GM19238 (cell line): ENCODE results near the gene SULT1A4.
"Not testable (repeated sequence)": the region's sequence is repeated elsewhere in the genome, so short reads cannot be mapped to it uniquely, and the experiment has no call there.

Experiments
- DNase-seq: peaks from one replicate; pipeline ENCODE4 v3.0.0; 2011; ENCODE audit warnings: low spot score; ENCODE audit not compliant: insufficient read length

Gene SULT1A4

GRCh38 chr16:29459706-29460646 lies at the start of gene SULT1A4:
Gene SULT1A4, plus strand, starts transcription at chr16:29459913. Its CDS starts 1,473 bp downstream, at chr16:29461386.
- not testable (repeated sequence) for DNase-seq

DNA sequence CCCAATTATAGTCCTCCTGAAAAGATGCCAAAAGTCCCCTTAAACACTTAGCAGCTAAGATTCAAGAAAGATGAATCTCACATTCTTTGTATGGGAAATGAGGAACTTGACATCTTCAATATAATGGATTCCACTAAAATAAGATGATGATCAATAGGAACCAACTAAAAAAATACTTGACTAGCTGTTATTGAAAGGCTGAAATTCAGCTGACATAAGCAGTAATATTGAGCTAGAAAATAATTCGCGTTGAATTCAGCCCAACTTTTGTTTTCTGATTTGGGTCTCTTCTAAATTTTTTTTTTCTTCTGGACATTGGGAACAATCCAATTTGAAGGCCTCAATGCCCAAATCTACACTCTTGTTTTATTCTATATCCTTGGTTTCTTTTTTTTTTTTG lies 36.1 kb upstream of the SULT1A4 start:
- DNase-seq = not testable (repeated sequence)

GRCh38 chr16:29425390-29425789 lies 34.3 kb upstream of the SULT1A4 start:
- DNase-seq = not testable (repeated sequence)

DNA sequence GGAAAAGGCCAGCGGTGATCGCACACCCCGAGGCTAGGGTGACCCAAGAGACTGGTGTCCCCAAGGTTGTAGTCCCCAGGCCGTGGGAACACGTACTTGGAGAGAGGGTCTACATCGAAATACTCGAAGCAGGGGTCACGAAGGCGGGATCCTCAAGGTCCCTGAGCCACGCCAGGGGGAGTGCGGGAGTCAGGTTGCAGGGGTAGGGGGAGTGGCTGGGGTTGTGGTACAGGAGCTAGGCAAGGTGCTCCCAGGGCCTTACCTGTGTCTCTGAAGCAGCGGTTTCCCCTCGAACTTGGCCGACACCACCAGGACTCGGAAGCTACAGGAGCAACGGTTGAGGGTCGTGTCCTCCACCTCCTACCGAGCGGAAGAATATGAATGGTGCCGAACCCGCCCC lies 6.0 kb upstream of the SULT1A4 start:
- DNase-seq = not testable (repeated sequence)

DNA sequence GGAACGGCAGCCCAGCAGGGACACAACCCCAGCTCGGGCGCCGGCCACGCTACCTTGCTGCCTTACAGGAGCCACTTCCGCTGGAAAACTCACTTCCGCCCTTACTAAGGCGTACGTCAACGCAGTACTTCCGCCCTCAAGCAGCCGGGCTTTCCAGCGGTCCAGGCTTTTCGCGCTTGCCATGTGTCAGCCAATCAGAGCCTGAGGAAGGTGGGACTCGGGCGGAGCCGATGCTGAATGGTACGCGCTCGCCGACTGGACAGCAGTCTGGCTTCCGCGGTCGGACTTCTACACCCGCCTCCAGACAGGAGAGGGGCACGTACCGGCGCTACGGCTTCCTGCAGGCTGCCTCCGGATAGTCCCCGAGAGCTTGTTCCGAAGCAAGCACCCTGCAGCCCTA lies 5.4 kb upstream of the SULT1A4 start, which contains the start of the genes BOLA2 and SLX1B:
Gene BOLA2, minus strand, starts transcription at position 83 of the 400 bp plus-strand sequence. CDS start 98 bp downstream, outside the sequence.
Gene SLX1B, plus strand, starts transcription at position 265 of the 400 bp plus-strand sequence.
- not testable (repeated sequence) for DNase-seq

DNA sequence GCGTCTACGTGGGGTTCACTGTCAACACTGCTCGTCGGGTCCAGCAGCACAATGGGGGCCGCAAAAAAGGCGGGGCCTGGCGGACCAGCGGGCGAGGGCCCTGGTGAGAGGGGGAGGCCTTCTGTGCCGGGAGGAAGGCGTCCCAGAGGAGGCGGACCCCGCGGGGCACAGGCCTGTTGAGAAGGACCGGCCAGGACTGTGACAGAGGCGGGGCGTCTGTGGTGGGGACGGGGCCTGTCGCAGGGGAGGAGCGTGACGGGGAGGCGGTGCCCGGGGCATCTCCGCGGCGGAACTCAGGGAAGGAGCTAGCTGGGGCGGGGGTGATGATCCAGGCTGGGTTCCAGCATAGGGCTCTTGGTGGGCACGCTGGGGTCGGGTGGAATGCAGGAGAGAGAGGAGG lies 4.9 kb upstream of the SULT1A4 start:
- DNase-seq = not testable (repeated sequence)

GRCh38 chr16:29457660-29458059 lies 2.1 kb upstream of the SULT1A4 start:
- not testable (repeated sequence) for DNase-seq

DNA sequence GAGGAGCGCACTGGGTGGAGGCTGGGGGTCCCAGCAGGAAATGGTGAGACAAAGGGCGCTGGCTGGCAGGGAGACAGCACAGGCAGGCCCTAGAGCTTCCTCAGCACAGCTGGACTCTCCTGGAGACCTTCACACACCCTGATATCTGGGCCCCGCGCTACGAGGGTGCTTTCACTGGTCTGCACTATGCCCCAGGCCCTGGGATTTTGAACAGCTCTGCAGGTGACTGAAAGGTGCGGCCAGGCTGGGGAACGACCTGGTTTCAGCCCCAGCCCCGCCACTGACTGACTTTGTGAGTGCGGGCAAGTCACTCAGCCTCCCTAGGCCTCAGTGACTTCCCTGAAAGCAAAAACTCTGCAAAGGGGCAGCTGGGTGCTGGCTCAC lies 926 bp downstream of the SULT1A4 start:
- DNase-seq = not testable (repeated sequence)

DNA sequence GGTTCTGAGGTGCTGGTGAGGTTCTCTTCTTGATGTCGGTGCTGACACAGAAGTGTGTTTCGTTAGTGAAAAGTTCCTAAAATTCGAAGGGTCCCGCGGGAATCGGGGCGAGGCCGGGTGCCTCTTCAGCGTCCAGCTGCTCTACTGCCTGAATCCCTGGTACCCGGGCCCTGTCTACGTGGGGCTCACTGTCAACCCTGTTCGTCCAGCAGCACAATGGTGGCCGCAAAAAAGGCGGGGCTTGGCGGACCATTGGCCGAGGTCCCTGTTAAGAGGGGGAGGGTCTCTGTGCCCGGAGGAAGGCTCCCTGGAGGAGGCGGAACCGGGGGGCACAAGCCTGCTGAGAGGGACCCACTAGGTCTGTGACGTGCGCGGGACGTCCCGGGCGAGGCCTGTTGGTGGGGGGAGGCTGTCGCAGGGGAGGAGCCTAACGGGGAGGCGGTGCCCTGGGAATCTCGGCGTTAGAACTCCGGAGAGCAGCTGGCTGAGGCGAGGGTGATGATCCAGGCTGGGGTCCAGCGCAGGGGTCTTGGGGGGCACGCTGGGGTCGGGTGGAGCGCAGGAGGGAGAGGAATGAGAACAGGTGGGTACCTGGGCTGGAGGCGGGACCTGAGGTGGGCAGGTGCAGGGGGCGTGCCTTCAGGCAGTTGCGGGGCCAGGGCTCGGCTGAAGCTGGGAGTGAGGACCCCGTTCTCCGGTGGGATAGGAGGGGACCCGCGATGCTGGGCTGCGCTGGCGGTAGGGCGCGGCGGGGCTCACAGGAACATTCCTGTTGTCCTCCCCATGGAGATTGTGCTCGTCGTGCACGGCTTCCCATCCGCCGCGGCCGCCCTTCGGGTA lies 6.5 kb downstream of the SULT1A4 start:
- DNase-seq = not testable (repeated sequence)

DNA sequence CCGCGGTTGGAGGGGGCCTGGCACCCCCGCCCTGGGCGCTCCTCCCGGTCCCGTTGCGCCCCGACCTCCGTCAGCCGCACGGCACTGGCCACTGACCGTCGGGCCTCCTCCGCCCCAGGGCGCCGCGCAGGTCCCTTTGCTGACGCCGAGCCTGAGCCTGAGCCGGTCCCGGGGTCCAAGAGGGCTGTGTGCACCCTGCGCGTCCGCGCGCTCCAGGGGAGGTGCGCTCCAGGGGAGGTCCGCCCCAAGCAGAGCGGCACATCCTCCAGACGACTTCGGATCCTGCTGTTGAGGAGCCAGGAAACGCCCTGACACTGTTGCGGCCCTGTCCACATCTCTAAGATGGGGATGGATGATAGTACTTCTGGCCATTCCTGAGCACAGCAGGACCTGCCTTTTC lies 7.2 kb downstream of the SULT1A4 start:
- not testable (repeated sequence) for DNase-seq

DNA sequence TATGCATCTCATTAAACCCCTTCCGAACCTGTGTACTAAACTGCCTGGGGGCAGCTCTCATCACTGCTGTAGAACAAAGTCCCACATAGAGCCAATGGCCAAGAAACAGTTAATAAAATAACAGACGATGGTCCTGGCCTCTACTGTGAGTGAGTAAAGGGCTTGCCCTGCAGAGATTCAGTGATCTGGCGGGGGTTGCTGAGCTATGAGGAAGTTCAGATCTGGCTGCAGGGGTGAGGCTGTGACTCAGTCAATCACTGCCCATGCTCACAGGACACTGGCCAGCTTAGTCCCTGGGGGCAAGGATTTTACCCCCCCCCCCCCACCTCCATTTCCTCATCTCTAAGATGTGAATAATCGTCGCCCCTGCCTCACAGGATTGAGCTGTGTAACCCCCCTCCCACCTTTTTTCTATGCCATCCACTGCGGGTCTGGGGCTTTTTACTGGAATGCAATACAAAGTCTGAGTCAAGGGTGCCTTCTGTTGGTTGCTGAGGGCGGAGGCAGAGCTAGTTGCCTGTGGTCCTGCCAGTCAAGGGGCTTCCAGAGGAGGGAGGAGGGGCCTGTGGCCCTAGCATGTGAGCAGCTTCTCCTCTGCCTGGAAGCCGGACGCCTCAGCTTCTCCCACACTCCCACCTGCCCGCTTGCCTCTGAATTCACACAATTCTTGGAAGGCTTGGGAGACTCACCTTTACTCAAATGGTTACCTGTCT lies 8.1 kb downstream of the SULT1A4 start:
- not testable (repeated sequence) for DNase-seq

- not testable (repeated sequence) for DNase-seq
Observed at GRCh38 chr16:29469660-29470059, 9.9 kb downstream of the SULT1A4 start.

DNA sequence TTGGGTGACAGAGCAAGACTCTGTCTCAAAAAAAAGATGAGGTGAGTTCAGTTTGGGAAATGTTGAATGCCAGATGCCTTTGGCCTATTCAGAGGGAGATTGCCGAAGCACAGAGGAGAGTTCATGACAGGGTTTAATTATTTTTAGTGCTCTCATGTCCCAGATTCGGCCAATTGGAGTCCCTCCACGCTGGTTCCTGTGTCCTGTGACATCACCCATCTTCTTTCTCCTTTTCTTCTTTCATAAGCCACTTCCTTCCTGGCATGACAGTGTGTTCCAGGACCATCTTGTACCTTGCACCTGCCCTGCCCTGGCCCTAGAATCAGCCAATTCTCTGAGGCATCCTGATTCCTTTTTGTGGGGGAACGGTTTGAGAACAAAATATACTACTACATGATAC lies 12.4 kb downstream of the SULT1A4 start:
- not testable (repeated sequence) for DNase-seq

GRCh38 chr16:29482276-29482675 lies 22.6 kb downstream of the SULT1A4 start:
- not testable (repeated sequence) for DNase-seq

DNA sequence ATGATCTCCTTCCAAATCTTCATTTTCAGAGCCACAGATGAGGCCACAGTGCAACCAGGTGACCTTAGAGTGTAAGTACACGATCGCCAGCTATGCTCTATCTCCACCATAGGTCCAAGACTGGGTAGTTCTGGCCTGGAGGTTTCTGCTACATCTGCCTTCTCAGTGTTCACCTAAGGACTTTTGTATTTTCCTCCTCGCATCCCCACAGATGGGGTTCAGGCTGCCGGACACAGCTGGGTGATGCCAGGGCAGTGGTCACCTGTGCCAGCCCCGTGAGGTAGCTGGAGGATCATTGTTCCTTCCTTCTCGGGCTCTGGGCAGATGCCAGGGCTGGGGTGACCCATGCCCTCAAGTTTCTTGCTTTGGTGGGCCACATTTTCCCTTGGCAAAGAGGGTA lies 46.6 kb downstream of the SULT1A4 start, which contains the start of gene NPIPB12:
Gene NPIPB12, minus strand, starts transcription at position 101 of the 400 bp plus-strand sequence.
- DNase-seq = not testable (repeated sequence)
